NCI-H510A (cell line): ENCODE measurements around the gene GRAMD2B.

Experiments
- DNase-seq: peaks from one replicate; lab custom pipeline; 2025; lab: John Stamatoyannopoulos, UW

Gene GRAMD2B

GRCh38 chr5:126543009-126543408 is 119.8 kb downstream of the GRAMD2B start:
- no peak for DNase-seq

GRCh38 chr5:126543660-126544059 is 120.5 kb downstream of the GRAMD2B start:
- no peak for DNase-seq
